K562 (cell line): Measurements from ENCODE around the gene GARIN5B. TPM values are rescaled to one million over a fixed set of nuclear protein-coding genes. Genes with fewer than 3 reads are reported as not detected.

Experiments used
- BCL6 ChIP-seq: fragments of 250-450 bp; sonication (Bioruptor Pico); IDR thresholded peaks from 2 replicates; pipeline ENCODE4 v1.4.0; 2020
- CREM ChIP-seq: IDR thresholded peaks from 2 replicates; pipeline ENCODE4 v1.6.1; 2014; ENCODE audit warnings: antibody characterized with exemption, low read depth
- TGIF2 ChIP-seq: sonication (generic); formaldehyde crosslinking; IDR thresholded peaks from 2 replicates; pipeline ENCODE4 v1.8.1; 2022; ENCODE audit warnings: mild to moderate bottlenecking, missing genetic modification reagents, moderate library complexity
- YBX1 ChIP-seq: fragments of 450-650 bp; IDR thresholded peaks from 2 replicates; pipeline ENCODE4 v1.7.1; 2016; ENCODE audit warnings: mild to moderate bottlenecking
- polyA plus RNA-seq, 8 experiments: library from polyadenylated mRNA; depleted of rRNA in 4 of 8; stranded (reverse) in 5 of 8; unstranded in 3 of 8; fragments of >200 nt; fragmentation: Nextera tagmentation in 2 of 8; fragmentation: Illumina TruSeq in 1 of 8; extraction: Ambion mirVana in 2 of 8; extraction: Trizol in 1 of 8; gene quantifications; 2 replicates each; pipeline versions ENCODE4 v1.2.1 to v1.2.3, GENCODE V29; 2011 to 2014; ENCODE audit warnings: inconsistent platforms in 1 of 8, missing spikeins in 1 of 8
- total RNA-seq, 7 experiments: library from RNA; depleted of rRNA in 6 of 7; stranded (reverse); fragments of >200 nt in 6 of 7; fragmentation: Illumina TruSeq in 2 of 7; extraction: Trizol in 2 of 7; gene quantifications; 2 replicates each; pipeline versions ENCODE4 v1.2.1 to v1.2.3, GENCODE V29; 2011 to 2021; ENCODE audit warnings: low replicate concordance in 1 of 7
- TF ChIP-seq, protein P1 (sequence below), 3 experiments: fragments of 200-800 bp in 1 of 3; fragments of 250-450 bp in 1 of 3; fragments of 450-650 bp in 1 of 3; sonication (Bioruptor Pico) in 1 of 3; sonication (Bioruptor generic) in 1 of 3; formaldehyde crosslinking in 1 of 3; IDR thresholded peaks; 2 replicates each; pipeline versions ENCODE4 v1.6.1 to v1.8.0; 2016 to 2022; ENCODE audit warnings: mild to moderate bottlenecking in 2 of 3, missing genetic modification characterization in 2 of 3, missing compliant biosample characterization in 1 of 3, moderate library complexity in 1 of 3
- TF ChIP-seq, protein P2 (sequence below): sonication (generic); formaldehyde crosslinking; IDR thresholded peaks from 2 replicates; pipeline ENCODE4 v1.8.0; 2022; ENCODE audit warnings: mild to moderate bottlenecking, missing genetic modification reagents
- TF ChIP-seq, protein P3 (sequence below): sonication (generic); formaldehyde crosslinking; IDR thresholded peaks from 2 replicates; pipeline ENCODE4 v1.9.0; 2022; ENCODE audit warnings: mild to moderate bottlenecking, missing genetic modification reagents
- TF ChIP-seq, protein P4 (sequence below): sonication (generic); formaldehyde crosslinking; IDR thresholded peaks from 2 replicates; pipeline ENCODE4 v1.8.1; 2023; ENCODE audit warnings: missing genetic modification reagents, mild to moderate bottlenecking, borderline replicate concordance
- TF ChIP-seq, protein P5 (sequence below): IDR thresholded peaks from 2 replicates; pipeline ENCODE4 v1.6.1; 2016; ENCODE audit warnings: missing genetic modification characterization, missing compliant biosample characterization

Gene GARIN5B
- total and polyA plus RNA-seq, 9 of the 15 experiments (the other 6 are each of a cell fraction or from before 2014, with no cell fraction given) = not detected

DNA sequence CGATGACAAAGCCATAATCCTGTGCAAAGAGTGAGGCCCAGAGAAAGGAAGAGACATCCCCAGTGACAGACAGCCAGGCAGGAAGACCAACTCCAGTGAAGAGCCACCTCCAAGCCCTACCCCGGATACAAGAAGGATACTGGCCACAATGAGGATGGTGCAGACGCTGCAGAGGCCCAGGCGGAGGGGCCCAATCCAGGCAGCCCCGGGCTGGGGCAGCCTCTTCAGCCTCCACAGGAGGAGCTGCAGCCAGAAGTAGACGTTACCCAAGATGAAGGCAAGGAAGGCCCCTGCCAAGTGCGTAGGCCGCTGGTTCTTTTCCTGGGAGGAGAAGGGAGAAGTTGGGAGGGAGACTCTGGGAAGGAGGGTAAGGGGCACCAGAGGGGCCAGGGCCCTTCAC lies 46.4 kb downstream of the GARIN5B start (continued):
- TF ChIP-seq, protein P1, sequence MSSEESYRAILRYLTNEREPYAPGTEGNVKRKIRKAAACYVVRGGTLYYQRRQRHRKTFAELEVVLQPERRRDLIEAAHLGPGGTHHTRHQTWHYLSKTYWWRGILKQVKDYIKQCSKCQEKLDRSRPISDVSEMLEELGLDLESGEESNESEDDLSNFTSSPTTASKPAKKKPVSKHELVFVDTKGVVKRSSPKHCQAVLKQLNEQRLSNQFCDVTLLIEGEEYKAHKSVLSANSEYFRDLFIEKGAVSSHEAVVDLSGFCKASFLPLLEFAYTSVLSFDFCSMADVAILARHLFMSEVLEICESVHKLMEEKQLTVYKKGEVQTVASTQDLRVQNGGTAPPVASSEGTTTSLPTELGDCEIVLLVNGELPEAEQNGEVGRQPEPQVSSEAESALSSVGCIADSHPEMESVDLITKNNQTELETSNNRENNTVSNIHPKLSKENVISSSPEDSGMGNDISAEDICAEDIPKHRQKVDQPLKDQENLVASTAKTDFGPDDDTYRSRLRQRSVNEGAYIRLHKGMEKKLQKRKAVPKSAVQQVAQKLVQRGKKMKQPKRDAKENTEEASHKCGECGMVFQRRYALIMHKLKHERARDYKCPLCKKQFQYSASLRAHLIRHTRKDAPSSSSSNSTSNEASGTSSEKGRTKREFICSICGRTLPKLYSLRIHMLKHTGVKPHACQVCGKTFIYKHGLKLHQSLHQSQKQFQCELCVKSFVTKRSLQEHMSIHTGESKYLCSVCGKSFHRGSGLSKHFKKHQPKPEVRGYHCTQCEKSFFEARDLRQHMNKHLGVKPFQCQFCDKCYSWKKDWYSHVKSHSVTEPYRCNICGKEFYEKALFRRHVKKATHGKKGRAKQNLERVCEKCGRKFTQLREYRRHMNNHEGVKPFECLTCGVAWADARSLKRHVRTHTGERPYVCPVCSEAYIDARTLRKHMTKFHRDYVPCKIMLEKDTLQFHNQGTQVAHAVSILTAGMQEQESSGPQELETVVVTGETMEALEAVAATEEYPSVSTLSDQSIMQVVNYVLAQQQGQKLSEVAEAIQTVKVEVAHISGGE (CRISPR knock-in tag; IDR thresholded peaks at IDR 0.05) = no peak
- TF ChIP-seq BCL6 = no peak
- no peak for TF ChIP-seq YBX1
- no peak for TF ChIP-seq CREM
- no peak for TF ChIP-seq TGIF2
- TF ChIP-seq, protein P2, sequence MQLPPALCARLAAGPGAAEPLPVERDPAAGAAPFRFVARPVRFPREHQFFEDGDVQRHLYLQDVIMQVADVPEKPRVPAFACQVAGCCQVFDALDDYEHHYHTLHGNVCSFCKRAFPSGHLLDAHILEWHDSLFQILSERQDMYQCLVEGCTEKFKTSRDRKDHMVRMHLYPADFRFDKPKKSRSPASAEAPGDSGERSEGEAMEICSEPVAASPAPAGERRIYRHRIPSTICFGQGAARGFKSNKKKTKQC (CRISPR knock-in tag) = no peak
- TF ChIP-seq, protein P3, sequence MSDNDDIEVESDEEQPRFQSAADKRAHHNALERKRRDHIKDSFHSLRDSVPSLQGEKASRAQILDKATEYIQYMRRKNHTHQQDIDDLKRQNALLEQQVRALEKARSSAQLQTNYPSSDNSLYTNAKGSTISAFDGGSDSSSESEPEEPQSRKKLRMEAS (CRISPR knock-in tag) = no peak
- TF ChIP-seq, protein P4, sequence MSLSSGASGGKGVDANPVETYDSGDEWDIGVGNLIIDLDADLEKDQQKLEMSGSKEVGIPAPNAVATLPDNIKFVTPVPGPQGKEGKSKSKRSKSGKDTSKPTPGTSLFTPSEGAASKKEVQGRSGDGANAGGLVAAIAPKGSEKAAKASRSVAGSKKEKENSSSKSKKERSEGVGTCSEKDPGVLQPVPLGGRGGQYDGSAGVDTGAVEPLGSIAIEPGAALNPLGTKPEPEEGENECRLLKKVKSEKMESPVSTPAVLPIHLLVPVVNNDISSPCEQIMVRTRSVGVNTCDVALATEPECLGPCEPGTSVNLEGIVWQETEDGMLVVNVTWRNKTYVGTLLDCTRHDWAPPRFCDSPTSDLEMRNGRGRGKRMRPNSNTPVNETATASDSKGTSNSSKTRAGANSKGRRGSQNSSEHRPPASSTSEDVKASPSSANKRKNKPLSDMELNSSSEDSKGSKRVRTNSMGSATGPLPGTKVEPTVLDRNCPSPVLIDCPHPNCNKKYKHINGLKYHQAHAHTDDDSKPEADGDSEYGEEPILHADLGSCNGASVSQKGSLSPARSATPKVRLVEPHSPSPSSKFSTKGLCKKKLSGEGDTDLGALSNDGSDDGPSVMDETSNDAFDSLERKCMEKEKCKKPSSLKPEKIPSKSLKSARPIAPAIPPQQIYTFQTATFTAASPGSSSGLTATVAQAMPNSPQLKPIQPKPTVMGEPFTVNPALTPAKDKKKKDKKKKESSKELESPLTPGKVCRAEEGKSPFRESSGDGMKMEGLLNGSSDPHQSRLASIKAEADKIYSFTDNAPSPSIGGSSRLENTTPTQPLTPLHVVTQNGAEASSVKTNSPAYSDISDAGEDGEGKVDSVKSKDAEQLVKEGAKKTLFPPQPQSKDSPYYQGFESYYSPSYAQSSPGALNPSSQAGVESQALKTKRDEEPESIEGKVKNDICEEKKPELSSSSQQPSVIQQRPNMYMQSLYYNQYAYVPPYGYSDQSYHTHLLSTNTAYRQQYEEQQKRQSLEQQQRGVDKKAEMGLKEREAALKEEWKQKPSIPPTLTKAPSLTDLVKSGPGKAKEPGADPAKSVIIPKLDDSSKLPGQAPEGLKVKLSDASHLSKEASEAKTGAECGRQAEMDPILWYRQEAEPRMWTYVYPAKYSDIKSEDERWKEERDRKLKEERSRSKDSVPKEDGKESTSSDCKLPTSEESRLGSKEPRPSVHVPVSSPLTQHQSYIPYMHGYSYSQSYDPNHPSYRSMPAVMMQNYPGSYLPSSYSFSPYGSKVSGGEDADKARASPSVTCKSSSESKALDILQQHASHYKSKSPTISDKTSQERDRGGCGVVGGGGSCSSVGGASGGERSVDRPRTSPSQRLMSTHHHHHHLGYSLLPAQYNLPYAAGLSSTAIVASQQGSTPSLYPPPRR (CRISPR knock-in tag) = no peak
- TF ChIP-seq, protein P5, sequence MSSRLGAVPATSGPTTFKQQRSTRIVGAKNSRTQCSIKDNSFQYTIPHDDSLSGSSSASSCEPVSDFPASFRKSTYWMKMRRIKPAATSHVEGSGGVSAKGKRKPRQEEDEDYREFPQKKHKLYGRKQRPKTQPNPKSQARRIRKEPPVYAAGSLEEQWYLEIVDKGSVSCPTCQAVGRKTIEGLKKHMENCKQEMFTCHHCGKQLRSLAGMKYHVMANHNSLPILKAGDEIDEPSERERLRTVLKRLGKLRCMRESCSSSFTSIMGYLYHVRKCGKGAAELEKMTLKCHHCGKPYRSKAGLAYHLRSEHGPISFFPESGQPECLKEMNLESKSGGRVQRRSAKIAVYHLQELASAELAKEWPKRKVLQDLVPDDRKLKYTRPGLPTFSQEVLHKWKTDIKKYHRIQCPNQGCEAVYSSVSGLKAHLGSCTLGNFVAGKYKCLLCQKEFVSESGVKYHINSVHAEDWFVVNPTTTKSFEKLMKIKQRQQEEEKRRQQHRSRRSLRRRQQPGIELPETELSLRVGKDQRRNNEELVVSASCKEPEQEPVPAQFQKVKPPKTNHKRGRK (tag) = no peak
